ENCODE measurements around the gene SF3B1. TPM values are rescaled to one million over a fixed set of nuclear protein-coding genes. Genes with fewer than 3 reads are reported as not detected.
A peak's percentile ranks its signal among the peaks of the same experiment; 100 is the strongest.
"Not testable (repeated sequence)": the region's sequence is repeated elsewhere in the genome, so short reads cannot be mapped to it uniquely, and the experiment has no call there.

Gene SF3B1
- total RNA-seq, 1 donor from 2014 or later, result 278 TPM

- Mint-ChIP-seq H3K4me3 (no peak overlapping the region), H3K27me3 (peaks cover 18% of the 10 kb centered on the region), H3K27ac (no peak overlapping the region), H3K4me1 (peaks cover 19% of the 10 kb centered on the region), H3K9me3 (no peaks in the 10 kb centered on the region), H3K36me3 (ENCODE audit: low read depth) (no peaks in the 10 kb centered on the region)
- DNase-seq, result no peak
- intact Hi-C loops (cut with micrococcal nuclease), result no loop called here
Measured at GRCh38 chr2:197381641-197382040, 53.2 kb downstream of the SF3B1 start.

- peaks cover 17% of the 10 kb centered on the region for H3K27me3 Mint-ChIP-seq
- not testable (repeated sequence) for DNase-seq; H3K36me3 Mint-ChIP-seq (ENCODE audit: low read depth); H3K4me3 Mint-ChIP-seq; H3K27ac Mint-ChIP-seq; H3K9me3 Mint-ChIP-seq
- intact Hi-C loops (cut with micrococcal nuclease), result loop anchor here (2.0 to 10.0 kb wide), 3 partner anchors 53 to 625 kb away; no protein-coding TSS in a partner anchor
- H3K4me1 Mint-ChIP-seq, result peaks cover 22% of the 10 kb centered on the region
Measured at GRCh38 chr2:197379918-197380309, 54.9 kb downstream of the SF3B1 start.

GRCh38 chr2:197379308-197379917 lies 55.4 kb downstream of the SF3B1 start:
- not testable (repeated sequence) for H3K36me3 Mint-ChIP-seq (ENCODE audit: low read depth); H3K27ac Mint-ChIP-seq; H3K9me3 Mint-ChIP-seq; H3K4me3 Mint-ChIP-seq; DNase-seq
- peaks cover 14% of the 10 kb centered on the region for H3K27me3 Mint-ChIP-seq
- intact Hi-C loops (cut with micrococcal nuclease), result loop anchor here (2.0 to 10.0 kb wide), 3 partner anchors 53 to 625 kb away; no protein-coding TSS in a partner anchor
- H3K4me1 Mint-ChIP-seq, result peaks cover 23% of the 10 kb centered on the region

GRCh38 chr2:197378494-197379307 lies 56.1 kb downstream of the SF3B1 start:
- Mint-ChIP-seq H3K4me1 (peaks cover 22% of the 10 kb centered on the region), H3K4me3 (no peak overlapping the region), H3K27ac (no peak overlapping the region), H3K9me3 (no peaks in the 10 kb centered on the region), H3K36me3 (ENCODE audit: low read depth) (no peaks in the 10 kb centered on the region), H3K27me3 (peaks cover 12% of the 10 kb centered on the region)
- peak; percentile 89 for DNase-seq
- intact Hi-C loops (cut with micrococcal nuclease), result loop anchor here (1.0 to 10.0 kb wide), 6 partner anchors 52 to 624 kb away; no protein-coding TSS in a partner anchor

GRCh38 chr2:197378086-197378485 lies 56.7 kb downstream of the SF3B1 start:
- no peaks in the 10 kb centered on the region for H3K9me3 Mint-ChIP-seq
- no peak for DNase-seq
- H3K4me3 Mint-ChIP-seq, result no peak overlapping the region
- H3K36me3 Mint-ChIP-seq (ENCODE audit: low read depth), result no peaks in the 10 kb centered on the region
- H3K27me3 Mint-ChIP-seq, result peaks cover 9% of the 10 kb centered on the region
- H3K27ac Mint-ChIP-seq, result no peak overlapping the region
- peaks cover 22% of the 10 kb centered on the region for H3K4me1 Mint-ChIP-seq
- intact Hi-C loops (cut with micrococcal nuclease), result loop anchor here (1.0 to 10.0 kb wide), 6 partner anchors 51 to 623 kb away; no protein-coding TSS in a partner anchor

- DNase-seq, result no peak
- Mint-ChIP-seq H3K4me3 (no peak overlapping the region), H3K9me3 (no peaks in the 10 kb centered on the region), H3K36me3 (ENCODE audit: low read depth) (no peaks in the 10 kb centered on the region), H3K27me3 (peaks cover 9% of the 10 kb centered on the region), H3K27ac (no peak overlapping the region), H3K4me1 (peaks cover 22% of the 10 kb centered on the region)
- intact Hi-C loops (cut with micrococcal nuclease), result loop anchor here (1.0 to 10.0 kb wide), 6 partner anchors 51 to 623 kb away; no protein-coding TSS in a partner anchor
Measured at GRCh38 chr2:197377670-197378069, 57.2 kb downstream of the SF3B1 start.

GRCh38 chr2:197372592-197372991 lies 62.2 kb downstream of the SF3B1 start:
- Mint-ChIP-seq H3K4me3 (no peak overlapping the region), H3K4me1 (peaks cover 23% of the 10 kb centered on the region), H3K9me3 (no peaks in the 10 kb centered on the region), H3K36me3 (ENCODE audit: low read depth) (no peaks in the 10 kb centered on the region), H3K27me3 (no peaks in the 10 kb centered on the region), H3K27ac (no peak overlapping the region)
- intact Hi-C loops (cut with micrococcal nuclease), result loop anchor here (10.0 kb wide), 1 partner anchor 618 kb away; no protein-coding TSS in a partner anchor
- DNase-seq, result no peak

GRCh38 chr2:197370664-197371063 lies 64.2 kb downstream of the SF3B1 start:
- not testable (repeated sequence) for H3K36me3 Mint-ChIP-seq (ENCODE audit: low read depth); H3K4me3 Mint-ChIP-seq; H3K27me3 Mint-ChIP-seq; H3K9me3 Mint-ChIP-seq; H3K27ac Mint-ChIP-seq; DNase-seq
- H3K4me1 Mint-ChIP-seq, result peaks cover 15% of the 10 kb centered on the region
- intact Hi-C loops (cut with micrococcal nuclease), result loop anchor here (10.0 kb wide), 1 partner anchor 616 kb away; no protein-coding TSS in a partner anchor

GRCh38 chr2:197369933-197370320 lies 64.9 kb downstream of the SF3B1 start:
- no peaks in the 10 kb centered on the region for H3K27me3 Mint-ChIP-seq
- no peaks in the 10 kb centered on the region for H3K9me3 Mint-ChIP-seq
- no peak for DNase-seq
- no peaks in the 10 kb centered on the region for H3K36me3 Mint-ChIP-seq (ENCODE audit: low read depth)
- H3K4me3 Mint-ChIP-seq, result no peak overlapping the region
- H3K27ac Mint-ChIP-seq, result no peak overlapping the region
- intact Hi-C loops (cut with micrococcal nuclease), result loop anchor here (10.0 kb wide), 1 partner anchor 615 kb away; no protein-coding TSS in a partner anchor
- H3K4me1 Mint-ChIP-seq, result peaks cover 15% of the 10 kb centered on the region

GRCh38 chr2:197369228-197369932 lies 65.4 kb downstream of the SF3B1 start:
- Mint-ChIP-seq H3K27ac (no peak overlapping the region), H3K9me3 (no peaks in the 10 kb centered on the region), H3K27me3 (no peaks in the 10 kb centered on the region), H3K4me3 (no peak overlapping the region), H3K4me1 (peaks cover 13% of the 10 kb centered on the region), H3K36me3 (ENCODE audit: low read depth) (no peaks in the 10 kb centered on the region)
- intact Hi-C loops (cut with micrococcal nuclease), result no loop called here
- no peak for DNase-seq

GRCh38 chr2:197368412-197368811 lies 66.4 kb downstream of the SF3B1 start:
- Mint-ChIP-seq H3K9me3 (no peaks in the 10 kb centered on the region), H3K27ac (no peak overlapping the region), H3K4me1 (peaks cover 11% of the 10 kb centered on the region), H3K36me3 (ENCODE audit: low read depth) (no peaks in the 10 kb centered on the region), H3K27me3 (no peaks in the 10 kb centered on the region), H3K4me3 (no peak overlapping the region)
- no peak for DNase-seq
- intact Hi-C loops (cut with micrococcal nuclease), result no loop called here

- no peaks in the 10 kb centered on the region for H3K27me3 Mint-ChIP-seq
- DNase-seq, result no peak
- H3K9me3 Mint-ChIP-seq, result no peaks in the 10 kb centered on the region
- no peak overlapping the region for H3K4me3 Mint-ChIP-seq
- no peak overlapping the region for H3K27ac Mint-ChIP-seq
- no peaks in the 10 kb centered on the region for H3K36me3 Mint-ChIP-seq (ENCODE audit: low read depth)
- intact Hi-C loops (cut with micrococcal nuclease), result no loop called here
- peaks cover 3% of the 10 kb centered on the region for H3K4me1 Mint-ChIP-seq
Measured at GRCh38 chr2:197363998-197364397, 70.8 kb downstream of the SF3B1 start.

- intact Hi-C loops (cut with micrococcal nuclease), result no loop called here
- H3K36me3 Mint-ChIP-seq (ENCODE audit: low read depth), result no peaks in the 10 kb centered on the region
- no peak for DNase-seq
- no peak overlapping the region for H3K27ac Mint-ChIP-seq
- no peaks in the 10 kb centered on the region for H3K27me3 Mint-ChIP-seq
- peaks cover 14% of the 10 kb centered on the region for H3K4me1 Mint-ChIP-seq
- no peak overlapping the region for H3K4me3 Mint-ChIP-seq
- H3K9me3 Mint-ChIP-seq, result no peaks in the 10 kb centered on the region
Measured at GRCh38 chr2:197360744-197361156, 74.1 kb downstream of the SF3B1 start.
